ENCODE data around the gene SLC10A7. TPM values are rescaled to one million over a fixed set of nuclear protein-coding genes. Genes with fewer than 3 reads are reported as not detected.

Gene SLC10A7
- total RNA-seq, 1 donor = 20.3 TPM

- H3K4me3 ChIP-seq (ENCODE audit: low read depth, low read length) = no peak overlapping the region
- TF ChIP-seq CTCF (IDR thresholded peaks at IDR 0.05; ENCODE audit: insufficient read depth, low read depth, low read length) = no peak
- no peak for DNase-seq (ENCODE audit: low read depth)
These were observed 51.1 kb downstream of the SLC10A7 start for GRCh38 chr4:146470604-146471003.

DNA sequence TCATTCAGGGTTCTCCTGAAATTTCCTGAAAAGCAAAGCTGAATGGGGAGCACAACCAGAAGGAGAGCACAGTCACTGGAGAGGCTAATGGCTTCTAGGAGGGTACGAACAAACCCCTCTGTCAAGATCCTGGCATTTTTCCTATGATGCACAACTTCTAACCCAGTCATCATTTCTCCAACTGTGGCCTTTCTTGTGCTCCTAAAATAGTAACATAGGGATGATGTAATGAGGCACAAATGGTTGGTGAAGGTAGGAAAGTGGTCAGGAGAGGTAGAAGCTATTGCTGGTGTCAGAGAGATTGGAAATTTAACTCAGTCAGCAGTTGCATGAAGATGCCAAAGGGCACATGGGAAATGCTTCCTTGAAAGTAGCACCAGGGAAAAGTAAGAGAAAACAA is 52.7 kb downstream of the SLC10A7 start:
- DNase-seq (ENCODE audit: low read depth) = no peak
- H3K4me3 ChIP-seq (ENCODE audit: low read depth, low read length) = no peak overlapping the region
- TF ChIP-seq CTCF (IDR thresholded peaks at IDR 0.05; ENCODE audit: insufficient read depth, low read depth, low read length) = no peak

DNA sequence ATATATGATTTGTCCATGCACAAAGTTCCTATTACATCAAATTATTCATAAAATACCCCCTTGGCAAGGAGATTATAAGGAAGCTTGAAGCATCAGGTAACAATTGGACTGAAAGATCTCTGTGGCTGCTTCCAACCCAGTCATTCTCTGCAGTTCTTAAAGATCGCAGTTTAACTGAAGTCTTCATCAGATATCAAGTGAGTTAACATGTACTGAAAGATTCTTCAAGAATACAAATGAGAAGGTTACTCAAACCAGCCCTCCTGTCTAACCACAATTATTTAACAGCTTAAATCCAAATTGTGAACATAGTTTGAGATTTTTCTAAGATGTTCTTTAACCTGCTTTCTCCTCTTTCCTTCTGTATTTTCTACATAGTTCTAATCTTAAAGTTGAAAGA is 56.1 kb downstream of the SLC10A7 start:
- TF ChIP-seq CTCF (IDR thresholded peaks at IDR 0.05; ENCODE audit: insufficient read depth, low read depth, low read length) = no peak
- no peak for DNase-seq (ENCODE audit: low read depth)
- no peak overlapping the region for H3K4me3 ChIP-seq (ENCODE audit: low read depth, low read length)

DNA sequence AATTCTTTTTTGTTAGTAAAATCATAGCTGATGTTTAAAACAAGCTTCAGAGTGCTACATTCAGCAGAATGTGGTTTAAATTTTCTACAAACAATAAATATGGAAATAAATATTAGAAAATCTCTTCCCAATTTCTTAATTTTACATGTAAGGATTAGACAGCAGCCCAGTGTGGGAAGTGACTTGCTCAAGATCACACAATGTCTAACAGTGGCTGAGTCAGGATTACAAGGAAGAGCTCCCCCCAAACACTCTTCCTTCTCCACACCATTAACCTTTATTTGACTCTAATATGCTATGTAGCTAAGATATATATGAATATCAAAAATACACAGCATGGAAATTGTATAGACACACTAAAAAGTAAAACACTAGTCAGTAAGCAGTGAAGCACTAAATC is 59.5 kb downstream of the SLC10A7 start:
- H3K4me3 ChIP-seq (ENCODE audit: low read depth, low read length) = no peak overlapping the region
- TF ChIP-seq CTCF (IDR thresholded peaks at IDR 0.05; ENCODE audit: insufficient read depth, low read depth, low read length) = no peak
- DNase-seq (ENCODE audit: low read depth) = no peak

GRCh38 chr4:146458594-146458993 is 63.1 kb downstream of the SLC10A7 start:
- DNase-seq (ENCODE audit: low read depth) = no peak
- no peak overlapping the region for H3K4me3 ChIP-seq (ENCODE audit: low read depth, low read length)
- no peak for TF ChIP-seq CTCF (IDR thresholded peaks at IDR 0.05; ENCODE audit: insufficient read depth, low read depth, low read length)

- DNase-seq (ENCODE audit: low read depth) = no peak
- TF ChIP-seq CTCF (IDR thresholded peaks at IDR 0.05; ENCODE audit: insufficient read depth, low read depth, low read length) = no peak
- no peak overlapping the region for H3K4me3 ChIP-seq (ENCODE audit: low read depth, low read length)
These were observed 65.1 kb downstream of the SLC10A7 start for GRCh38 chr4:146456681-146457080.

DNA sequence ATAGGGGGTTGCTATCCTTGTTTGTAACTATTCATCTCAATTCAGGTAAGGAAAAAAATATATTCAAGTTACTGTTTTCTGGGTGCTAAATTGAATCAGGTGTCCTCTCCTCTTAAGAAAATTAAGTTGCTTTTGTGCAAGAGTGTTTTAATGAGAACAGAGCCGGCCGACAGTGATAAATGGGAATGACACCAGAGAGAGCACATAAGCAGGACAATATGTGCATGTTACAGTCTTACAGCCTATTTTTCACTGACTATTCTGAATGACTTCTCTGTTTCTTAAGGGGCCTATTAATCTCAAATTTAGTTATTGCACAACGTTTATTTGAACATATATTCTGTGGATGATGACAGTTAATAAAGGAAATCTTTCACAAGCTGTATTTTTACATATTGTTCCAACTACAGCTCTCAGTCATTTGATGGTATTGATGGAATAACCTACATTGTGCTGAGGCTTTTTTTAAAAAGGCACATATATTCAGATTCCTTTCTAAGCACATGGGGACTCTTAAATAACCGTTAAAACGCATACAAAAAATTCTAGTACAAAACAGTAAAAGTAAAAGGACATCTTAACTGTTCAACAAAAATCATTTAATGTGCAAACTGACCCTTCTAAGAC is 68.4 kb downstream of the SLC10A7 start:
- TF ChIP-seq CTCF (IDR thresholded peaks at IDR 0.05; ENCODE audit: insufficient read depth, low read depth, low read length) = no peak
- no peak for DNase-seq (ENCODE audit: low read depth)

More for the DNA sequence above, 68.4 kb downstream of the SLC10A7 start:
- H3K4me3 ChIP-seq (ENCODE audit: low read depth, low read length) = no peak overlapping the region
